WTC11 (cell line): ENCODE results near the gene LRMDA.

Experiments used
- ELF4 ChIP-seq: sonication (generic); formaldehyde crosslinking; IDR thresholded peaks from 2 replicates; pipeline ENCODE4 v1.8.1; 2022; ENCODE audit warnings: low read depth, mild to moderate bottlenecking, moderate library complexity, missing genetic modification reagents
- FOXJ3 ChIP-seq: sonication (generic); formaldehyde crosslinking; IDR thresholded peaks from 2 replicates; pipeline ENCODE4 v1.9.0; 2021; ENCODE audit warnings: missing genetic modification reagents, mild to moderate bottlenecking, borderline replicate concordance
- GABPB1 ChIP-seq: sonication (generic); formaldehyde crosslinking; IDR thresholded peaks from 2 replicates; pipeline ENCODE4 v1.8.1; 2023; ENCODE audit warnings: mild to moderate bottlenecking, missing genetic modification reagents
- SP1 ChIP-seq: sonication (generic); formaldehyde crosslinking; conservative IDR thresholded peaks from 2 replicates; pipeline ENCODE4 v1.8.1; 2022; ENCODE audit warnings: missing genetic modification reagents
- TP53 ChIP-seq: sonication (generic); formaldehyde crosslinking; IDR thresholded peaks from 2 replicates; pipeline ENCODE4 v1.8.1; 2023; ENCODE audit warnings: mild to moderate bottlenecking, missing genetic modification reagents
- TF ChIP-seq, protein P1 (sequence below): fragments of 200-600 bp; IDR thresholded peaks from 2 replicates; pipeline ENCODE4 v1.8.0; 2022; ENCODE audit warnings: antibody characterized with exemption
- TF ChIP-seq, protein P2 (sequence below): fragments of 250-450 bp; sonication (Bioruptor Pico); IDR thresholded peaks from 2 replicates; pipeline ENCODE4 v1.9.0; 2021; ENCODE audit warnings: mild to moderate bottlenecking
- TF ChIP-seq, protein P3 (sequence below): sonication (generic); formaldehyde crosslinking; IDR thresholded peaks from 2 replicates; pipeline ENCODE4 v1.8.0; 2022; ENCODE audit warnings: mild to moderate bottlenecking, missing genetic modification reagents
- TF ChIP-seq, protein P4 (sequence below): sonication (generic); formaldehyde crosslinking; IDR thresholded peaks from 2 replicates; pipeline ENCODE4 v1.8.0; 2022; ENCODE audit warnings: mild to moderate bottlenecking, missing genetic modification reagents
- TF ChIP-seq, protein P5 (sequence below): sonication (generic); formaldehyde crosslinking; IDR thresholded peaks from 2 replicates; pipeline ENCODE4 v1.8.1; 2023; ENCODE audit warnings: mild to moderate bottlenecking, missing genetic modification reagents

DNA sequence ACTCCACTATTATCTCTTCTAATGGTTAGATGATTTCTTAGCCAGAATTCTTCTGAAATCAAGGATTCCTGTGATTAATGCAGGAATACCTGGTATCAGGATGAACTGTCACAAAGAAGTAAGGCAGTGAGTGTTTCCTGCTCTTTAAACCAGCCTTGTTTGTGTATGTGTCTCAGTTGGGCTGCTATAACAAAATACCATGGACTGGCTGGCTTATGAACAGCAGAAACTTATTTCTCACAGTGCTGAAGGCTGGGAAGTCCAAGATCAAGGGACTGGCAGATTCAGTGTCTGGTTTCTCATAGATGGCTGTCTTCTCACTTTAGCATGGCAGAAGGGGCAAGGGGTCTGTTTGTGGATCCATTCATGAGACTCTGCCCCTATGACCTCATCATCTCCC lies 42.7 kb downstream of the LRMDA start:
- TF ChIP-seq, protein P1, sequence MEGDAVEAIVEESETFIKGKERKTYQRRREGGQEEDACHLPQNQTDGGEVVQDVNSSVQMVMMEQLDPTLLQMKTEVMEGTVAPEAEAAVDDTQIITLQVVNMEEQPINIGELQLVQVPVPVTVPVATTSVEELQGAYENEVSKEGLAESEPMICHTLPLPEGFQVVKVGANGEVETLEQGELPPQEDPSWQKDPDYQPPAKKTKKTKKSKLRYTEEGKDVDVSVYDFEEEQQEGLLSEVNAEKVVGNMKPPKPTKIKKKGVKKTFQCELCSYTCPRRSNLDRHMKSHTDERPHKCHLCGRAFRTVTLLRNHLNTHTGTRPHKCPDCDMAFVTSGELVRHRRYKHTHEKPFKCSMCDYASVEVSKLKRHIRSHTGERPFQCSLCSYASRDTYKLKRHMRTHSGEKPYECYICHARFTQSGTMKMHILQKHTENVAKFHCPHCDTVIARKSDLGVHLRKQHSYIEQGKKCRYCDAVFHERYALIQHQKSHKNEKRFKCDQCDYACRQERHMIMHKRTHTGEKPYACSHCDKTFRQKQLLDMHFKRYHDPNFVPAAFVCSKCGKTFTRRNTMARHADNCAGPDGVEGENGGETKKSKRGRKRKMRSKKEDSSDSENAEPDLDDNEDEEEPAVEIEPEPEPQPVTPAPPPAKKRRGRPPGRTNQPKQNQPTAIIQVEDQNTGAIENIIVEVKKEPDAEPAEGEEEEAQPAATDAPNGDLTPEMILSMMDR, result no peak
- TF ChIP-seq, protein P2, sequence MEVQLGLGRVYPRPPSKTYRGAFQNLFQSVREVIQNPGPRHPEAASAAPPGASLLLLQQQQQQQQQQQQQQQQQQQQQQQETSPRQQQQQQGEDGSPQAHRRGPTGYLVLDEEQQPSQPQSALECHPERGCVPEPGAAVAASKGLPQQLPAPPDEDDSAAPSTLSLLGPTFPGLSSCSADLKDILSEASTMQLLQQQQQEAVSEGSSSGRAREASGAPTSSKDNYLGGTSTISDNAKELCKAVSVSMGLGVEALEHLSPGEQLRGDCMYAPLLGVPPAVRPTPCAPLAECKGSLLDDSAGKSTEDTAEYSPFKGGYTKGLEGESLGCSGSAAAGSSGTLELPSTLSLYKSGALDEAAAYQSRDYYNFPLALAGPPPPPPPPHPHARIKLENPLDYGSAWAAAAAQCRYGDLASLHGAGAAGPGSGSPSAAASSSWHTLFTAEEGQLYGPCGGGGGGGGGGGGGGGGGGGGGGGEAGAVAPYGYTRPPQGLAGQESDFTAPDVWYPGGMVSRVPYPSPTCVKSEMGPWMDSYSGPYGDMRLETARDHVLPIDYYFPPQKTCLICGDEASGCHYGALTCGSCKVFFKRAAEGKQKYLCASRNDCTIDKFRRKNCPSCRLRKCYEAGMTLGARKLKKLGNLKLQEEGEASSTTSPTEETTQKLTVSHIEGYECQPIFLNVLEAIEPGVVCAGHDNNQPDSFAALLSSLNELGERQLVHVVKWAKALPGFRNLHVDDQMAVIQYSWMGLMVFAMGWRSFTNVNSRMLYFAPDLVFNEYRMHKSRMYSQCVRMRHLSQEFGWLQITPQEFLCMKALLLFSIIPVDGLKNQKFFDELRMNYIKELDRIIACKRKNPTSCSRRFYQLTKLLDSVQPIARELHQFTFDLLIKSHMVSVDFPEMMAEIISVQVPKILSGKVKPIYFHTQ, result no peak
- TF ChIP-seq ELF4 (CRISPR knock-in tag), result no peak
- TF ChIP-seq TP53 (CRISPR knock-in tag), result no peak
- TF ChIP-seq, protein P3, sequence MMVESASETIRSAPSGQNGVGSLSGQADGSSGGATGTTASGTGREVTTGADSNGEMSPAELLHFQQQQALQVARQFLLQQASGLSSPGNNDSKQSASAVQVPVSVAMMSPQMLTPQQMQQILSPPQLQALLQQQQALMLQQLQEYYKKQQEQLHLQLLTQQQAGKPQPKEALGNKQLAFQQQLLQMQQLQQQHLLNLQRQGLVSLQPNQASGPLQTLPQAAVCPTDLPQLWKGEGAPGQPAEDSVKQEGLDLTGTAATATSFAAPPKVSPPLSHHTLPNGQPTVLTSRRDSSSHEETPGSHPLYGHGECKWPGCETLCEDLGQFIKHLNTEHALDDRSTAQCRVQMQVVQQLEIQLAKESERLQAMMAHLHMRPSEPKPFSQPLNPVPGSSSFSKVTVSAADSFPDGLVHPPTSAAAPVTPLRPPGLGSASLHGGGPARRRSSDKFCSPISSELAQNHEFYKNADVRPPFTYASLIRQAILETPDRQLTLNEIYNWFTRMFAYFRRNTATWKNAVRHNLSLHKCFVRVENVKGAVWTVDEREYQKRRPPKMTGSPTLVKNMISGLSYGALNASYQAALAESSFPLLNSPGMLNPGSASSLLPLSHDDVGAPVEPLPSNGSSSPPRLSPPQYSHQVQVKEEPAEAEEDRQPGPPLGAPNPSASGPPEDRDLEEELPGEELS (CRISPR knock-in tag), result no peak
- no peak for TF ChIP-seq GABPB1
- no peak for TF ChIP-seq SP1 (CRISPR knock-in tag)
- TF ChIP-seq FOXJ3, result no peak
- TF ChIP-seq, protein P4, sequence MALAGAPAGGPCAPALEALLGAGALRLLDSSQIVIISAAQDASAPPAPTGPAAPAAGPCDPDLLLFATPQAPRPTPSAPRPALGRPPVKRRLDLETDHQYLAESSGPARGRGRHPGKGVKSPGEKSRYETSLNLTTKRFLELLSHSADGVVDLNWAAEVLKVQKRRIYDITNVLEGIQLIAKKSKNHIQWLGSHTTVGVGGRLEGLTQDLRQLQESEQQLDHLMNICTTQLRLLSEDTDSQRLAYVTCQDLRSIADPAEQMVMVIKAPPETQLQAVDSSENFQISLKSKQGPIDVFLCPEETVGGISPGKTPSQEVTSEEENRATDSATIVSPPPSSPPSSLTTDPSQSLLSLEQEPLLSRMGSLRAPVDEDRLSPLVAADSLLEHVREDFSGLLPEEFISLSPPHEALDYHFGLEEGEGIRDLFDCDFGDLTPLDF (CRISPR knock-in tag), result no peak
- TF ChIP-seq, protein P5, sequence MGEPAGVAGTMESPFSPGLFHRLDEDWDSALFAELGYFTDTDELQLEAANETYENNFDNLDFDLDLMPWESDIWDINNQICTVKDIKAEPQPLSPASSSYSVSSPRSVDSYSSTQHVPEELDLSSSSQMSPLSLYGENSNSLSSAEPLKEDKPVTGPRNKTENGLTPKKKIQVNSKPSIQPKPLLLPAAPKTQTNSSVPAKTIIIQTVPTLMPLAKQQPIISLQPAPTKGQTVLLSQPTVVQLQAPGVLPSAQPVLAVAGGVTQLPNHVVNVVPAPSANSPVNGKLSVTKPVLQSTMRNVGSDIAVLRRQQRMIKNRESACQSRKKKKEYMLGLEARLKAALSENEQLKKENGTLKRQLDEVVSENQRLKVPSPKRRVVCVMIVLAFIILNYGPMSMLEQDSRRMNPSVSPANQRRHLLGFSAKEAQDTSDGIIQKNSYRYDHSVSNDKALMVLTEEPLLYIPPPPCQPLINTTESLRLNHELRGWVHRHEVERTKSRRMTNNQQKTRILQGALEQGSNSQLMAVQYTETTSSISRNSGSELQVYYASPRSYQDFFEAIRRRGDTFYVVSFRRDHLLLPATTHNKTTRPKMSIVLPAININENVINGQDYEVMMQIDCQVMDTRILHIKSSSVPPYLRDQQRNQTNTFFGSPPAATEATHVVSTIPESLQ (CRISPR knock-in tag), result no peak
